Neutrophil (primary cell): ENCODE results near the gene POLL.

Source experiments
- H3K27ac ChIP-seq: fragments of 200-600 bp; sonication (generic); 2 replicates; pipeline ENCODE4 v1.5.1; 2016; ENCODE audit warnings: mild to moderate bottlenecking, moderate library complexity
- H3K27me3 ChIP-seq: fragments of 200-600 bp; sonication (generic); 2 replicates; pipeline ENCODE4 v1.6.0; 2016; ENCODE audit warnings: mild to moderate bottlenecking
- H3K36me3 ChIP-seq: fragments of 200-600 bp; sonication (generic); 2 replicates; pipeline ENCODE4 v1.5.1; 2017
- H3K4me1 ChIP-seq, 2 experiments: fragments of 200-600 bp in 1 of 2; sonication (generic) in 1 of 2; 1 replicate in 1 of 2; 2 replicates in 1 of 2; pipeline versions ENCODE4 v1.5.1 to v1.6.1; 2013 to 2016; ENCODE audit warnings: low read depth in 1 of 2, low read length in 1 of 2, mild to moderate bottlenecking in 1 of 2, moderate library complexity in 1 of 2; ENCODE audit not compliant: control insufficient read depth in 1 of 2, insufficient read depth in 1 of 2
- H3K4me3 ChIP-seq, 2 experiments: fragments of 200-600 bp in 1 of 2; sonication (generic) in 1 of 2; 1 replicate in 1 of 2; 2 replicates in 1 of 2; pipeline ENCODE4 v1.5.1; 2013 to 2016; ENCODE audit warnings: low read depth in 1 of 2, low read length in 1 of 2, mild to moderate bottlenecking in 1 of 2, moderate library complexity in 1 of 2
- H3K9me3 ChIP-seq: fragments of 200-600 bp; sonication (generic); 2 replicates; pipeline ENCODE4 v1.5.1; 2016
- TF ChIP-seq, protein P1 (sequence below): fragments of 200-600 bp; sonication (generic); IDR thresholded peaks from 2 replicates; pipeline ENCODE4 v1.5.1; 2016; ENCODE audit warnings: antibody characterized with exemption

The POLL gene

GRCh38 chr10:101617824-101618568, 29.9 kb upstream of the POLL start:
- H3K4me1 ChIP-seq, result no peaks in the 10 kb centered on the region
- H3K27ac ChIP-seq, result no peak overlapping the region
- H3K27me3 ChIP-seq, result no peaks in the 10 kb centered on the region
- no peaks in the 10 kb centered on the region for H3K9me3 ChIP-seq
- peaks cover 48% of the 10 kb centered on the region for H3K36me3 ChIP-seq
- TF ChIP-seq, protein P1, sequence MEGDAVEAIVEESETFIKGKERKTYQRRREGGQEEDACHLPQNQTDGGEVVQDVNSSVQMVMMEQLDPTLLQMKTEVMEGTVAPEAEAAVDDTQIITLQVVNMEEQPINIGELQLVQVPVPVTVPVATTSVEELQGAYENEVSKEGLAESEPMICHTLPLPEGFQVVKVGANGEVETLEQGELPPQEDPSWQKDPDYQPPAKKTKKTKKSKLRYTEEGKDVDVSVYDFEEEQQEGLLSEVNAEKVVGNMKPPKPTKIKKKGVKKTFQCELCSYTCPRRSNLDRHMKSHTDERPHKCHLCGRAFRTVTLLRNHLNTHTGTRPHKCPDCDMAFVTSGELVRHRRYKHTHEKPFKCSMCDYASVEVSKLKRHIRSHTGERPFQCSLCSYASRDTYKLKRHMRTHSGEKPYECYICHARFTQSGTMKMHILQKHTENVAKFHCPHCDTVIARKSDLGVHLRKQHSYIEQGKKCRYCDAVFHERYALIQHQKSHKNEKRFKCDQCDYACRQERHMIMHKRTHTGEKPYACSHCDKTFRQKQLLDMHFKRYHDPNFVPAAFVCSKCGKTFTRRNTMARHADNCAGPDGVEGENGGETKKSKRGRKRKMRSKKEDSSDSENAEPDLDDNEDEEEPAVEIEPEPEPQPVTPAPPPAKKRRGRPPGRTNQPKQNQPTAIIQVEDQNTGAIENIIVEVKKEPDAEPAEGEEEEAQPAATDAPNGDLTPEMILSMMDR, result no peak
- H3K4me3 ChIP-seq, result no peak overlapping the region

DNA sequence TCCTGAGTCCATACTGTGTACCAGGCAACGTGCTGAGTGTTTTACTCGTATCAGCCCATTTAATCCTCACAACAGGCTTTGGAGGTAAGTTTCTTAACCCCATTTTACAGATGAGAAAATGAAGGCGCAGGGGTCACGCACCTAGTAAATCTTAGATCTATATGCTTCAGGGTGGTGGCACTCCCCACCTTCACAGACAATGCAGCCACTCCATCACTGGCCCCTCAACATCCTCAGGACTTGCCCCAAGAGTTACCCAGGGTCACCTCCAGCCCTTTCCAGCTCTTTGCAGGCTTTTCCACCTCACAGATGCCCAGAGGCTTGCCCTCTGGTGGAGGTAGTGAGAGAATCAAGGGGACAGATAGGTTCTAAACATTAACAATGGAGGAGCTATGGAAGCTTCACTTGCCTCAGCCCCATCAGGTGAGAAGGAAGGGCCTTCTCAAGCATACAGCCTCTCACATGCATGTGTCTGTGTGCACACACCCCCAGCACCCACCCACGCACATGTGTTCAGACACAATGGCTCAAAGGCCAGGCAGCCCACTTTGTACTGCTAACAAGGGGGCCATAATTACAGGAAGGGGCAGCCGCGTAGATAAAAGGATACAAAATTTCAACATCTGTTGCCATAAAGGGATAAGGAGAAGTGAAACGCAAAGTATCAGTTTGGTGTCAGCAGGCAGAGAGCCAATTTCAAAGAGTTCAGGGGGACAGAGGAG, 29.2 kb upstream of the POLL start:
- Histone ChIP-seq H3K4me3 (no peak overlapping the region), H3K4me1 (no peaks in the 10 kb centered on the region), H3K27ac (no peak overlapping the region), H3K27me3 (no peaks in the 10 kb centered on the region), H3K36me3 (peaks cover 53% of the 10 kb centered on the region), H3K9me3 (no peaks in the 10 kb centered on the region)
- TF ChIP-seq, protein P1, result no peak

DNA sequence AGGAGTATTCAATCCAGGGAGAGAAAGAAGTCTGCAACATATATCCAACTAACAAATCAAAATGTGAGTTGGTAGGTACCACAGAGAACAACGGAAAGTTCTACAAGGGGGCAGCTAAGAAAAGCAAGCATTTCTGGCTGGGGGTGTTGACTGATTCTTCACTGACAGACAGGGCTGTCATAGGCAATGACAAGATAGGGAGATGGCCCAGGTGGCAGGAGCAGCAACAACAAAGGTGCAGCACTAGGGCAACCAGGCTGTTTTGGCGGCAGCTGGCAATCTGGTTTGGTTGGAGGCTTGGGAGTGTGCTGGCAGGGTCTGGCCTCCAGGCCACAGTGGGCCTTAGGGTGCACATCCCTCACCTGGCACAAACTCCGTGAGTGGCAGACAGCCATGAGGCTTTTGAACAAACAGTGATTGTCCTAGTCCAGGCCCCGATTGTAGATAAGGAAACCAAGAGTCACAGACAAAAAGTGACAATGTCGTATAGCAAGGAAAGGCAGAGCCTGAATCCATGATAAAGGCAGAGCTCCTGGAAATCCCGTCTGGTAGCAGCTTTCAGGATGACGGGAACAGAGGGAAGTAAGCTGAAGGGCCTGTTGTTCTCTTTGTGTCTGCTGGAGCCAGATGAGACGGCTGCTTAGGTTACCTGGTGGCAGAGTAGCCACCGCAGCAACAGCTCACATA, 28.5 kb upstream of the POLL start:
- H3K4me1 ChIP-seq, result no peaks in the 10 kb centered on the region
- H3K4me3 ChIP-seq, result no peak overlapping the region
- TF ChIP-seq, protein P1, result no peak
- H3K36me3 ChIP-seq, result peaks cover 58% of the 10 kb centered on the region
- no peak overlapping the region for H3K27ac ChIP-seq
- H3K9me3 ChIP-seq, result no peaks in the 10 kb centered on the region
- H3K27me3 ChIP-seq, result no peaks in the 10 kb centered on the region

- TF ChIP-seq, protein P1, result no peak
- Histone ChIP-seq H3K27me3 (no peaks in the 10 kb centered on the region), H3K4me1 (no peaks in the 10 kb centered on the region), H3K9me3 (no peaks in the 10 kb centered on the region), H3K36me3 (peaks cover 61% of the 10 kb centered on the region), H3K4me3 (no peak overlapping the region), H3K27ac (no peak overlapping the region)
These were observed 27.6 kb upstream of the POLL start for GRCh38 chr10:101615525-101616116.

DNA sequence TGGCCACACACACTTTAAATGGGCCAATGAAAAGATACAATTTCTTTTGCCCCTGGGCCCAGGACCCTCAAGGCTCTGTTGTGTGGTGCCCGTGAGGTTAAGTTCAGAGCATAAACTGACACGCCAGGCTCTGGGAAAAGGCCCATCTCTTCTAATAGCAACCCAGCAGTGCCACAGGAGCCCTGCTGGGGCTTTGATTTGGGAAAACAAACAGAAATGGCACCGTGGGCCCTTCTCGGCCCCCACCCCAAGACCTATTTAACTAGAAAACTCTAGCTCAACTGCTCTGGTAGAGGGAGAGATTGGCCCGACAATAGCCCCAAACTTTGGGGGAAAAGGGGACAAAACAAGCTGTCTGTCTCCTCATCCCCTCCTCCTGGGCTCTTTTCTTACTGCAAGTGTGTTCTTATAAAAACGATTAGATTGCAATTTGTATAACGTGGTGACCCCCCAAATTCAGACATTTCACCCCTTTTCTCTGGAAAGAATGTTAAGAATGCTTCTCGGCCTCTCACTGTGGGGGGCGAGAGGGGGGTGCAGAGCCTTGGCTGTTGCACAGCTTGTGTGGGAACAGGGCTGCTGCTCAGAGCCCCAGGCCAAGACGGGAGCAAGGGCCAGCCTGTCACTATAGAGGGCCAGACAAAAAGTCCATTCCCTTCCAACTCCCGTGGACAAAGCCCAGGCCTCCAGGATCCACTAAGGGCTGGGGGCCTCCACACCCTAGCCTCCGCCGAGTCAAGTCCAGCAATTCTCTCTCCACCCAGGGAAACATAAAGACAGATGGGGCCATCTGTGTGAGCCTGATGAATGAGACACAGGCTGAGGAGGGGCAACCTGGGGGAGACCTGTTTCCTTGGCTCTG, 26.8 kb upstream of the POLL start:
- Histone ChIP-seq H3K4me3 (no peak overlapping the region), H3K4me1 (no peaks in the 10 kb centered on the region), H3K36me3 (peaks cover 61% of the 10 kb centered on the region), H3K9me3 (no peaks in the 10 kb centered on the region), H3K27ac (no peak overlapping the region), H3K27me3 (no peaks in the 10 kb centered on the region)
- TF ChIP-seq, protein P1, result no peak
